Activated naive CD8-positive, alpha-beta T cell treated with anti-CD3 and anti-CD28 coated beads, Interleukin-2, amount 50 U/mL, for 16 hours (primary cell): ENCODE results near the gene GSTM2.
"Not testable (repeated sequence)": the region's sequence is repeated elsewhere in the genome, so short reads cannot be mapped to it uniquely, and the experiment has no call there.

Experiments used
- DNase-seq: peaks from one replicate; pipeline ENCODE4 v3.0.0-alpha.2; 2020; ENCODE audit warnings: low read depth, low spot score

Gene GSTM2

GRCh38 chr1:109644670-109645069 is 23.2 kb upstream of the GSTM2 start:
- no peak for DNase-seq

- DNase-seq: no peak
Measured at GRCh38 chr1:109649491-109649914, 18.4 kb upstream of the GSTM2 start.

- DNase-seq: no peak
Measured at GRCh38 chr1:109650609-109651008, 17.2 kb upstream of the GSTM2 start.

- DNase-seq: no peak
Measured at GRCh38 chr1:109652402-109652801, 15.5 kb upstream of the GSTM2 start.

- DNase-seq: no peak
Measured at GRCh38 chr1:109653306-109653705, 14.6 kb upstream of the GSTM2 start.

GRCh38 chr1:109654519-109654918 is 13.3 kb upstream of the GSTM2 start:
- DNase-seq: no peak

- DNase-seq: peak; percentile 26
Measured at GRCh38 chr1:109655615-109656519, 12.0 kb upstream of the GSTM2 start, which contains the start of gene GSTM4. GSTM4 (plus strand) TSS chr1:109656099; CDS start chr1:109656390, 291 bp downstream.

- DNase-seq: no peak
Measured at GRCh38 chr1:109657395-109657794, 10.5 kb upstream of the GSTM2 start.

GRCh38 chr1:109657970-109658369 is 9.9 kb upstream of the GSTM2 start:
- DNase-seq: no peak

- DNase-seq: no peak
Measured at GRCh38 chr1:109658533-109659042, 9.3 kb upstream of the GSTM2 start.

- no peak for DNase-seq
Measured at GRCh38 chr1:109659145-109659544, 8.7 kb upstream of the GSTM2 start.

- DNase-seq: no peak
Measured at GRCh38 chr1:109659997-109660690, 7.7 kb upstream of the GSTM2 start.

GRCh38 chr1:109660691-109661026 is 7.2 kb upstream of the GSTM2 start:
- not testable (repeated sequence) for DNase-seq

- no peak for DNase-seq
Measured at GRCh38 chr1:109661391-109661790, 6.5 kb upstream of the GSTM2 start.

GRCh38 chr1:109664671-109665070 is 3.2 kb upstream of the GSTM2 start:
- no peak for DNase-seq

GRCh38 chr1:109668123-109668775 is 392 bp downstream of the GSTM2 start:
- DNase-seq: no peak

GRCh38 chr1:109669246-109669948 is 1.5 kb downstream of the GSTM2 start:
- DNase-seq: no peak

- not testable (repeated sequence) for DNase-seq
Measured at GRCh38 chr1:109669949-109670302, 2.1 kb downstream of the GSTM2 start.

GRCh38 chr1:109671067-109671466 is 3.2 kb downstream of the GSTM2 start:
- no peak for DNase-seq

GRCh38 chr1:109673861-109674260 is 6.0 kb downstream of the GSTM2 start:
- not testable (repeated sequence) for DNase-seq

GRCh38 chr1:109676683-109677381 is 9.0 kb downstream of the GSTM2 start:
- DNase-seq: not testable (repeated sequence)
